ENCODE results near the gene SULT4A1.

SULT4A1 gene

DNA sequence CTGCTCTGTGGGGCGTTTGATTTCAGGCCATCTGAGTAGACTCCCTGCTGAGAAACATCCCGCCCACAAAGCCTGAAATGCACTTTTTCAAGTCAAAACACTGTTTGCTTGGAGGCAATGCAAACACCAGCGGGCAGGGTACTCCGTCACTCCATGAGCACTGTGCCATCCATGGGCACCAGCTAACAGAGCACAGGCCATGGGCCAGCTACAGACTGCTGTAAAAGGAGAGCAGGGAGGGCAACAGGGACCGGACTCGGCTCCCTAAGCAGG lies 33.7 kb downstream of the SULT4A1 start:
- DNase-seq (ENCODE audit: low read depth) = no peak

DNA sequence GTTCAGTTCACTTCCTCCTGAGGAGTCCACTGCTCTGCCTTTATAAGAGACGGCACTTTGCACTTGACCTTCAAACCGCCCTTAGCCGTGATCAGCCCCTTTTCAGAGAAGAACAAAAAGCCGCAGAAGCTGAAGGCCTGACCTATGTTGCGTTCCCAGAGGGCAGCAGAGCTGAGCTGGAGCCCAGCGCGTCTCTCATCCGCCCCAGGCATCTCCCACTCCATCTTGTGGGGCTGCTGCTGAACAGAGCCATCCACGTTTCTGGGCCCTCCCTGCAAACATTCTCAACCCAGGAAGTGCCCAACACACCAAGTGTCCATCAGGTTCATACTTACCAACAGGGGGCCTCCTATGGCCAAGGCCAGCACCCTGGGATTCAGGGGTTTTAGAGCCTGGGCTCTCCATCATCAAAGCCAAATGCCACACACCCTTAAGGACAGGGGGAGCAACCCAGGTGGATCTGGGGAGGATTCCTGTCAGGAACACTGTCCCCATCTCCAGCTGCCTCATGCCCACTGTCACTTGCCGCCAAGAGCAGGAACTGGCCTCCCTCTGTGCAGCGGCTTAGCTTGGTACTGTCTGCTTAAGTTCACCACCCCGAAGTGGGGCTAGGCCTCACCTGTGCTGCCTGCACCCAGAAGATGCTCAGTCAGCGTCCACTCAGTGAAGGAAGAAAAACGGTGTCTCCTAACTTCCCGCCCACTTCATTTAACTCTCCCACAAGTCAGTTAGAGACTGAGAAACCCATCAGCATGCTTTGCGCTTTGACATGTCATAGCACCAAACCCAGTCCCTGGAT lies 34.2 kb downstream of the SULT4A1 start:
- DNase-seq (ENCODE audit: low read depth) = no peak

DNA sequence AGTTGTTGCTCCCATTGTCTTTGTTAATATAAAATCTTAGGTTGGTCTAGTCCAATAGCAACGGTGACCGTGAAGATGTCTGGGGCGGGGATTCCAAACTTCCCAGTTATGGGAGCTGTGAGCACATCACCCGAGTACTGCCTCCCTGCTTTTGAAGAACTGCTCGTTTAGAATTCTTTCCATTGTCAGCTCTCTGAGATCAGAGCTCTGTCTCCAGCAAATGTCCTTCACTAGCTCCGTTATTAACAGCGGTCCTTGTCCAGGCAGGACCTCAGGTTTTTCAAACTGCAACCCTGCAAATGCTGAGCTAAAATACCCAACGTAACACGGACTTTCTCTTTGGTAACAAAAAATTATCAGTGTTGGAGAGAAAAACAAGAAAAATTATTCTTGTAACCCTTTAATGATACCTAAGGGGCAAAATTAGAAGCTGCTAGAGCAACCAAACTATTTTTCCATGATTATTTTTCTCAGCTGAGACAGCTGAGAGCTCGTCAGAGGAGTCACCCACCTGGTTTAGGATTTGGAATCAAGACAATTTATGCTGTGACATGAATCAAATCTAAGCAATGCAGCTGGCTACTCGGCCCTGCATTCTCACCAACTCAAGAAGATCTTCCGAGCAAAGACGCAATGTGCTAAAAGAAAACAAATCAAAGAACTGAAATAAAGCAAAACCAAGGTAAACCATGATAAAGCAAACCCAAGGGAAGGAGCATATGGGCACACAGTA lies 35.1 kb downstream of the SULT4A1 start:
- no peak for DNase-seq (ENCODE audit: low read depth)

DNA sequence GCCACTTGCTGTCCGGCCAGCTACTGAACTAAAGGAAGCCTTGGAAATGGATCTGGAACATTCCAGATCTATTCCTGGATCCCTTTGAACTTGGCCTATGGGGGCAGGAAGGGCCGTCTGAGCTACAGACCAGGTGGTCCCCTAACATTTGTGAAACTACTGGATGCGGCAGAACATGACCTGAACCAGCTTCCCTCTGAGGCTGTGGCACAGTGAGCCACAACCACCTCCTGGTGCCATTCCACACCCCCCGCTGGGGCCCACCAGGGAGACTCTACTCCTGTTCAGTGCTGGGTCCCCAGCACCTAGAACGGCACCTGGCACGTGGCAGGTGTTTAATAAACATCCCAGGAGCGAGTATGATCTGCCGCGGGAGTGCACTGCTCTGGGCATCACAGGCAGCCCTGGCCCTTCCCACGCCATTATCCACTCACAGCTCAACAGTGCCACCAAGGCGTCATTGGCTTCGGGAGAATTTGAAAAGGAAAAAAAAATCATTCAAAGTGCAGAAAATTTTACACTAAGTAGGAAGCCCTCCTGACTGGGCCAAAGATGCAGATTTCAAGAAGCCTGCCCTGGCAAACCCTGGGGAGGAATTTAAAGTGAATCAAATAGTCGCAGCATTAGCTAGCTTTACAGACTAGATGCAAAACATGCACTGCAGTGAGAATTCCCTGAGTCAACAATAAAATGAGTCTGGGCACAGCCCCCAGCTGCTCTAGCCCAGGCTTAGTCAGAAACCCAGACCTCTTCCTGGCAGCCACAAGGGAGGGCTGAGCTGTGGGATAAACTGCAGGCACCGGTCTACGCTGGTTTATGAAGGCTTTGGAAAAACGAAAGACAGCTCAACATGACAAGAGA lies 35.9 kb downstream of the SULT4A1 start:
- DNase-seq (ENCODE audit: low read depth) = no peak

DNA sequence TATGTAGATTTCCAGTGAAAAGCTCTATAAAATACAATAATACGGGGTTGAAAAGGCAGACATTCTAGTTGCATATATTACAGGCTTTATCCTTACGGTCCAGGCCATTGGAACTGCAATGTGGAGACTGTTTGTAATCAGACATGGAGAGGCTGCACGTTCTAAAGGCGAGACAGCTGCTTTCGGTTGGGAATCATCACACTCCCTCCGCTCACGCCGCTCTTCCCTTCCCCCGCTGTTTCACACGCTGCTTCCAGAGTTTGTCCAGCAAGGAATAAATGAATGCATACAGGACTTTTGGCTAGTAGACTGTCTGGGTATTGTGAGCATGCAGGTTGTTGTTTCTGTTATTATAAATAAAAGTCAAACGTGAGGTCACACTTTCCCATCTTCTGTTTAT lies 36.7 kb downstream of the SULT4A1 start:
- DNase-seq (ENCODE audit: low read depth) = no peak

DNA sequence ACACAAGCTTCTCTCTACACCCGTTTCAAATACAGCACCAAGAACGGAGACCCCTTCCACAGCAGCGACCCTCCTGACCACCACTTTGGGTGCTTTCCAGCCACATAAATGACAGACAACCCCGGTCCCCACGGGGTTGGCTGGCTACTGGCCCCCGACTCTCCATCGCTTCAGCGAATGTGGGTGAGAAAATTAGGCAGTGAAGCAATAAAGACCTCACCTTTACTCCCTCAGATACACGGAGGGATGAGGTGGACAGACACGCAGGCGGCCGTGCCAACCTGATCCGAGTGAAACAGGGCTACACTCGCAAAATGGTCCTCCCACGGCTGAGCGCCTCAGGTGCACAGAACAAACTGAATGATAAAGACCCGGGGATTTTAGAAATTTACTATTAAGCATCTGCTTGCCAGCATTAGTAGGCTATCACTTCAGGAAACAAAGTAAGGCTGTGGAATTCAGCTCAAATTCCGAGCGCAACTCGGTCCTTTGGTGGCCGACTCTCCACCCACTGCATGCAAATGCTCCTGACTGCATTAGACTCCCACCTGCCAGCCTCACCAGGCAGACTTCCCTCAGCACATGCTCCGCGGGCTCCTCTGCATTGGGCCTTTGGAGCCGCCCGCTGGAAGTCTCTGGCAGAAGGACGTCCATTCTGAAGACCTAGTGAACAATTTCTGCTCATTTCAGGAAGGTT lies 37.4 kb downstream of the SULT4A1 start:
- no peak for DNase-seq (ENCODE audit: low read depth)

DNA sequence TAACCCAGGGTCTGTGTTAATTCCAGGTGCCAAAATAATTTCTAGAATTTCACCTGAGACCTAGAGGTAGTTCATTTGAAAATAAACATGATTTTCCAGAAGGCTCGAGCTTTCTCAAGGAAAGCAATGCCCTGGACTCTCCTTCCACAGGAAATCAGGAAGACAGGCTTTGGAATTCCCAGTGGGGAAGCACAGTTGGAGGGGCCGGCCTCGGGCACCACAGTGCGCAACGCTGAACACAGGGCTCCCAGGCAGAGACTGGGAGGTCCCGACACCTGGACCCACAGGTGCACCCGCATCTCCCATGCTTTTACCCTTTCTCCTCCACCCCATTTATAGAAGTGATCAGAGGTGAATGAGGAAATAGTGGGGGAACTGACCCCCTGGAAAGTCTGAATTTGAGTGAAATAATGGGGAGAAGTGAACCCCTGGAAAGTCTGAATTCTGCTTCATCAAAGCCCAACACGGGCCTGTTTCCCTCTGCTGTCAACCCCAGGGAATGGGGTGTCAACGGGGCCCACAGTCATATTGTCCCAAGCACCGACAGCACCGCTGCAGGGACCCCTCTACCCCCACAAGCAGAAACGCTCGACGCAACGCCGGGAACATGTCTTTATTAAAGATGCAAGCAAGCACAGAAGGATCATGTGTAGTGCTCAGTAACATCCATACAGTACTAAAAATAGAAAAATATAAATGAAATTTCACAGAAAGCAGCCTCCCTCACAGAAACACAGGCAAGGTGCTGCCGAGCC lies 38.2 kb downstream of the SULT4A1 start:
- DNase-seq (ENCODE audit: low read depth) = no peak

DNA sequence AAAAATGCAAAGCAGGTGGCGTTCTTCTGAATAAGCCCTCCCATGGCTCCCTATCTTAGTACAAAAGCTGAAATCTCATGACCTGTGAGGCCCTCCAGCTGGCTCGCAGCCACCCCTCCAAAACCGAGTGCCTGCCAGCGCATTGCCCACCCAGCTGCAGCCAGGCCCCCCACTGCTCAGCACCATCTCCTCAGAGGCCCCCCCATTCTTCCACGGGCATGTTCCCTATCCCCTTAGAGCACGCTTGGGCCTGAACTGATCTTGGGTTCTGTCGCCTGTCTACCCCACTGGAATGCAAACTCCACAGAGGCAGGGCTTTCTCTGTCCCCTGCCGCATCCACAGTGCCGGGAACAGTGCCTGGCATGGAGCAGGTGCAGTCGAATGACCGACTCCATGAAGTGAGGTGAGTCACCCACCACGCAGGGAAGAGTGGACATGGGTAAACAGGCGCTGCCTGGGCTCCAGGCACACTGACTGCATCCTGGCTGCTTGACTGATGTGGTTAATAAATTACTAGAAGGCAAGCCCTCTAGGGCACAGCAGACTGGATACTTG lies 38.9 kb downstream of the SULT4A1 start:
- DNase-seq (ENCODE audit: low read depth) = no peak

DNA sequence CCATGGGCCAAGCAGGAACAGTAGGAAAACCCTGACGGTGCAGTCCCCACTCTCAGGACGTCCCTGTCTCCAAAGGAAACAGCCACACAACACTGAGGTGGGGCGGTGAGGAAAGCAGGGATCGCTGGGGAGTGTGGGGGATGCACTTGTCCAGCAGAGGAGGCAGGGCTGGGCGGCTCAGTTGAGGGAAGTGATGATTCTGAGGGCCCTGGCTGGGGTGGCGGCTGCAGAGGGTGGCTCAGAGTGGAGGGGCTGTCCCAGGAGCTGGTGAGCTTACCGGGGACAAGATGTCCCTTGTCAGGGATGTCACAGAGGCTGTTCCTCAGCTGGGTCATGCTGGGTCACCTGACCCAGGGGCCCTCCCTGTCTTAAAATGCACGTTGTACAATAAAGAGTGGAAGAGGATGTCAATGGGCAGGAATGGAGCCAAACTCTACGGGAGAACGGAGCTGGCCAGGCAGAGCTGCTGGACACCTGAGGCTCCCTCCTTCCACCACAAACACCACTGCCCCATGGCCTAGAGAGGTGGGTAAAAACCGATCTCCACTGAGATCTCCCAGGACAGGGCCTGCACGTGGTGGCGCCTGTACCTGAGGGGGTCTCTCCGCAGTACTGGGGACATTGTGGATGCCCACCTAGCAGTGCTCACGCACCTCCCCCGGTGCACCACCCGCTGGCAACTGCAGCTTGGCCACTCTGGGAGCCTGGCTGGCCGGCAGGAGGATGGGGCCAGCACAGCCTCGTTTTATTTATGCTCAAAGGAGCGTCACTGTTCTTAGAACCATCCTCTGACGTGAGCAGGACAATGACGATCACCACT lies 40.5 kb downstream of the SULT4A1 start:
- DNase-seq (ENCODE audit: low read depth) = no peak

DNA sequence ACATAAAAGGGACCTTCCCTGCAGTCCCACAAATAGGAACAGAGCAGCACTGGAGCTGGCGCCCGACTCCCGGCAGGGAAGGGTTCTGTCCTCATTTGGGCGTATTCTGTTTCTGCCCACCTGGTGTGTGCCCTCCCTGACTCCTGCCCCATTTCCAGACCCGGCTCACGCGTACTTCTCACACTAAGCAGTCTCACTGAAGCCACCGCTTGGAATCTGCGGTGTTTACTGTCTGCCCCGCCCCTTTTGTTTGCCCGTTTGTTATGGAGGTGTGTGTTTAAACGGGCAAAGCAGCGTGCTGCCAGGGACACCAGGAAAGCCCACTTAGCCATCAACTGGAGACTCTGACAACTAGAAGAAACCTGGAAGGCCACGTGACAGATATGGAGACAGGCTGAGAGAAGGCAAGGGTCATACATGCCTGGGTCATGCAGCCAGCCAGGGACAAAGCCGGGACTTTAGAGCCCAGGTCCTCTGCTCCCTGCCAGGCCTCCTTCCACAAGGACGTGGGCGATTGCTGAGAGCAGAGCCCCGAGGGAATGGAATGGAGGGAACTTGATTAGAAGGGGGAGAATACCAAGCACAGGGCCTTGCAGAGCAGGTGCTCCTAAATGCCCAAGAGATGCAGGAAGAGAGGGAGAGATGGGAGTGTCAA lies 41.5 kb downstream of the SULT4A1 start:
- DNase-seq (ENCODE audit: low read depth) = no peak

DNA sequence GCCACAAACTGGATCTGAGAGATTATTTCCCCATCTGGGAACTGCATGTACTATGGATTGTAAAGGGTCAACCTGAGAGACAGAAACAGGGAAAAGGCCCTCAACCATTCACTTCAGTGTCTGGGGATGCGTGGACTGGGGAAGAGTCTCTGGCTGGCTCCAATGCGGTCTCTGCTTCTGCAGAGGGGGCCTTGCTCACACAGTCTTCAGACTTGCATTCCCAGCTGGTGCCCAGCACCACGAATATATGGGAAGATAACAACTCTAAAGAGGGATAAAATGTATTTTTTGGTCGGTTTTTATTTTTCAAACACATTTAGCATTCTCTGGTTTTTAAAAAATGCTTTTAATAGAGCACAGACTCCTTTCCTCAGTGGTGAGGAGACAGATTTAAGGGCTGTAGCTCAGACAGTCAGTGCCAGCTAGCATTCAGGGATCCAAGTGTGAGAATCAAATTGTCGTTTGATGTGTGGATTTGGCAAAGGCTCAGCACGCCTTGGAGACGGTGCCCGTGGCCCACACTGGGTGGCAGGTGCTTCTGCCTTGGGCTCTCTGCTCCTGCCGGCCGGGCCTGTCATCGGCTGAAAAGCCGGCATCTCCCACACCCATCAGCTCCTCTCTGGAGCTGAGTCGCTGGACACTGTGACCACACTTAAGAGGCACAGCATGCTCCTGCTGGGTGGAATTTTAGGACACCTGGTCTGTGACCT lies 42.2 kb downstream of the SULT4A1 start:
- DNase-seq (ENCODE audit: low read depth) = no peak

DNA sequence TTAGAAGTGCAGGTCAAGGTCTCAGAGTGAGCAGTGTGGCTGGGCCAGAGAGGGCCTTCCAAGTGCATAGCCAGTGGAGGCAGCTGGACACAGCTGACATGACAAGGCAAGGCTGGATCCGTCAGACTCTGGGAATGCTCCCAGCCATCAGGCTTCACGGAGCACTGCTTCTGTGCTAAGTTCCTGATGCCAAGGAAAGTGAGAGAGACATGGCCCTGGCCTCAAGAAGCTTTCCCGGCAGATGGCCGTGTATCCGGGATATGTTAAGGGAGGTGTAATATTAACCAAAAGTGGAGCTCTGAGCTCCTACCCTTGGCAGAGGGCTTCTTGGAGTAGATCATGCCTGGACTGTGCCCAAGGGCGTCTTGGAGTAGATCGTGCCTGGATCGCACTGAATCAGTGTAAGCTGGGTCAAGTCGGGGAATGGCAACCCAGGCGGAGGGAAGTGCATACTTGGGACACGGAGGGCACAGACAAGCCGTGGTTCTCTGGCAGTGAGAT lies 42.8 kb downstream of the SULT4A1 start:
- DNase-seq (ENCODE audit: low read depth) = no peak

DNA sequence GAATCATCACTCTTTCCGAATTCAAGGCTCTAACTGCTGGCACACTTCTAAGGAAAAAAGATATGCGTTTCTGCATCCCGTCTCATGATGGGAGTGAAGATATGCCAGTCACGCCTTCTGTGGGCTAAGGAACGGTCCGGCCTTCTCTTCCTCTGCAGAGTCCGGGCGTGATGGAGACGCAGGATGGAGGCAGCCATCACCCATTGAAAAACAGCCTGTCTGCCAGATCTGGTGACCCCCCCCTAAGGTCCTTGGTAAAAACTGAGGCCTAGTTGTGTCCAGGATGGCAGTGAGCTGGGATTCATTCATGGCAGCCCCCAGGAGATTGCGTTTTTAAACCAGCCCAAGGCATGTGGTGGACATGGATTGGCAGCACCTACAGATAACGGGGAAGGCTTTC lies 43.3 kb downstream of the SULT4A1 start:
- no peak for DNase-seq (ENCODE audit: low read depth)

DNA sequence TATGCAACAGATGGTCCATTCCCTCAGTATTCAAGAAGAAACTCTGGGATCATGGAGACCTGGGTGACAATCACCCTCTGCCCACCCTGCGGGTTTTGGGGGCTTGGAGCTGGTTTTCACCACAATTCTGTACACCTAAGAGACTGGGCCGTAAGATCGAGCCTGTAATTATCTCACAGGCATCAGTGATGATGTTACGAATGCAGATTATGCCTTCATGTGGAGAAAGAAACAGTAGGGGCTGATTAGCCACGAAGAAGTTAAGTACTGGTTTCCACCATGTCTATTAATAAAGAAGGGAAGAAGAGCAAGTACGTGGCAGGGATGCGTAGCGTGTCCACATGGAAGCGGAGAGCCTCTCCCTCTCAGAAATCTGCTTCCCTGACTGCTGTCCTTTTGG lies 44.9 kb downstream of the SULT4A1 start:
- no peak for DNase-seq (ENCODE audit: low read depth)

DNA sequence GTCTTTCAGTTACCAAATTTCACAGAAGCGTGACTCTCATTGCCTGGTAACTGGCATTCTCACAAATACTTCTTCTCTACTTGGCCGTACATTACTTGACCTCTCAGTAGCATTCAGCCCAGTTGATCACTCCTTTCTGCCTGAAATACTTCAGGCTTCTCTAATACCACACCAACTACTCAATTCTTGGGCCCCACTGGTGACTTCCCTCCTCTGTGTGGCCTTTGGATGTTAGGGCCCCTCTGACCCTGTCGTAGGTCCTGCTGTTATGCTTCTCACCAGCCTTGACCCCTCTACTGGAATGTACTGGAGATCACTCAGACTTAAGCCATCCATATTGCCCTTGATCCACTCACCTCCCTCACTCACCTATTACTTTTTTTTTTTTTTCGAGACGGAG lies 48.0 kb downstream of the SULT4A1 start:
- no peak for DNase-seq (ENCODE audit: low read depth)

DNA sequence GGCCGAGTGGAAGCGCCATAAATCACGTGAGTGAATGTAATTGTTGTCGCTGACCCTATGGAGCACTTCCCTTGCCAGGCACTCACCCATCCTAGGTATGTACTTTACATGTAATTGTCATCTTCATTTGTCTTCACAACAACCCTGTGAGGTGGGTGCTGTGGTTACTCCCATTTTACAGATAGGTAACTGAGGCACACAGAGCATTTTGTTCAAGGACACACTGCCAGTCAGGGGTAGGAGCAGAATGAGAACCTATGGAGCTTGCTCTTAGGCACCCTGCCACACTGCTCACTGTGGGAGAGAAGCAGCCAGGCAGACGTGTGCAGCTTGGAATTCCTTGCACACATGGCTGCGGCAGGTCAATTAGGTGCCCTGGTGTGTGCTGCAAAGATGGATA lies 49.4 kb downstream of the SULT4A1 start:
- DNase-seq (ENCODE audit: low read depth) = no peak

DNA sequence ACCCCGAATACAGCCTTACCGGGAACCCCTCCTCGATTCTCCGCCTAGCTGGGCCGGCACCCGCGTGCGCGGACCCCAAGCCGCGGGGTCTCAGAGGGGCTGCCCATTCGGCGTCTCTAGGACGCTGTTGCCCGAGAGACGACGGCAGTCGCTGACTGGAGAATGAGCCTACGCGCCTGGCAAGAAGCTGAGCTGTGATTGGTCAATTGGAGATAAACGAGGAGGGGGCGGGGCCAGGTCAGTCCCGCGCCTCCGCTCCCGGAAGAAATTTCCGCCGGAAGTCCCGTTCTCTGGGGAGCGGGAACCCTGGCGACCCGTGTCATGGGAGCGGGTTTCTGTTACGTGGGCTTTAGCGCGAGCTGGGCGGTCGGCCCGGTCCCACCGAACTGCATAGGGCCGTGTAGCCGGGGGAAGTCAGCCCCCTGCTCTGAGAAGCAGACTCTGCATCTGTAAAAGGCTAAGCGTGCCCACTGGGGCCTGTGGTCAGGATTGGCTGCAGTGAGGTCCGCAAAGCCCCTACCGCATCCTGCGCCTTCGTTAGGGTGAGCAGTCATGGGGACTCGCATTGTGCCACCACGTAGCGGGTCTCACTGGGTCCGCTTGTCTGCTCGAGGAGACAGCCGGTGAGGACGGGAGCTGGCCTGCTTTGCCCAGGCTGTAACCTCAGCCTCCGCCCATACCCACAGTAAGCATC lies 50.0 kb downstream of the SULT4A1 start, which contains the start of gene EFCAB6:
Gene EFCAB6, minus strand, starts transcription at position 157 of the 694 bp plus-strand sequence. CDS start 29,987 bp downstream, outside the sequence.
- peak; percentile 81 for DNase-seq (ENCODE audit: low read depth)

DNA sequence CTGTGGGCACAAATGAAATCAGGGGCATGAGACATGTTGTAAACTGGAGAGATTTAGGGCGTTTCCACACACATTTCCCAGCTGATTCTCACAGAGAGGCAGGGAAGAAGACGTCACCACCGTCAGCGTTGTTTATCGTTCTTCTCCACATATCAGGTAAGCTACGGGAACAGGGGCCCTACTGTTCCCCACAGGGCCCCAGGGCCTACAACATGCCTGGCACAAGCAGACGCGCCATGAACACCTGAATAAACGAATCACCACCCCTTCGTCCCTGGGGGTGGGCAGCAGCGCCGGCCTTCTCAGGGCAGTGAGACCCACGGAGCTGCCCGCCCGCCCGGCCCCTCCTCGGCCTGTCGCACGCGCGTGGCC lies 50.5 kb downstream of the SULT4A1 start:
- DNase-seq (ENCODE audit: low read depth) = no peak
